GM20431 (cell line): ENCODE measurements around the gene DGKG.

Experiments
- in situ Hi-C: fragments of 300-500 bp; cut with MseI, MboI; formaldehyde crosslinking; loops from one replicate; pipeline ENCODE4 v1.15.0; 2020; ENCODE audit warnings: low sequenced_read_pairs; ENCODE audit not compliant: unreplicated experiment

DGKG gene

GRCh38 chr3:186283096-186283495 lies 78.9 kb downstream of the DGKG start:
- in situ Hi-C loops: no loop called here

GRCh38 chr3:186281176-186281575 lies 80.9 kb downstream of the DGKG start:
- in situ Hi-C loops: no loop called here

GRCh38 chr3:186280737-186281136 lies 81.3 kb downstream of the DGKG start:
- in situ Hi-C loops: no loop called here

- in situ Hi-C loops: no loop called here
Observed at GRCh38 chr3:186277268-186277909, 84.6 kb downstream of the DGKG start.

- in situ Hi-C loops: no loop called here
Observed at GRCh38 chr3:186275436-186275835, 86.6 kb downstream of the DGKG start.

- in situ Hi-C loops: no loop called here
Observed at GRCh38 chr3:186273586-186273985, 88.4 kb downstream of the DGKG start.

GRCh38 chr3:186270701-186271100 lies 91.3 kb downstream of the DGKG start:
- in situ Hi-C loops: no loop called here

- in situ Hi-C loops: no loop called here
Observed at GRCh38 chr3:186268616-186269448, 93.2 kb downstream of the DGKG start.

- in situ Hi-C loops: no loop called here
Observed at GRCh38 chr3:186267758-186268157, 94.3 kb downstream of the DGKG start.

- in situ Hi-C loops: no loop called here
Observed at GRCh38 chr3:186264608-186265400, 97.2 kb downstream of the DGKG start.

GRCh38 chr3:186261638-186262037 lies 100.4 kb downstream of the DGKG start:
- in situ Hi-C loops: no loop called here

- in situ Hi-C loops: no loop called here
Observed at GRCh38 chr3:186260726-186261125, 101.3 kb downstream of the DGKG start.

- in situ Hi-C loops: loop anchor here (10.0 kb wide), 1 partner anchor 275 kb away; no protein-coding TSS in a partner anchor
Observed at GRCh38 chr3:186259612-186260383, 102.2 kb downstream of the DGKG start.

- in situ Hi-C loops: loop anchor here (10.0 kb wide), 1 partner anchor 276 kb away; no protein-coding TSS in a partner anchor
Observed at GRCh38 chr3:186258968-186259367, 103.1 kb downstream of the DGKG start.

- in situ Hi-C loops: loop anchor here (10.0 kb wide), 1 partner anchor 277 kb away; no protein-coding TSS in a partner anchor
Observed at GRCh38 chr3:186257866-186258265, 104.2 kb downstream of the DGKG start.

- in situ Hi-C loops: loop anchor here (10.0 kb wide), 1 partner anchor 279 kb away; no protein-coding TSS in a partner anchor
Observed at GRCh38 chr3:186255703-186256331, 106.2 kb downstream of the DGKG start.

- in situ Hi-C loops: loop anchor here (10.0 kb wide), 1 partner anchor 280 kb away; no protein-coding TSS in a partner anchor
Observed at GRCh38 chr3:186254676-186255650, 107.1 kb downstream of the DGKG start.
